HG02623 (cell line): Measurements from ENCODE around the gene FAM234A.
"Not testable (repeated sequence)": the region's sequence is repeated elsewhere in the genome, so short reads cannot be mapped to it uniquely, and the experiment has no call there.

Source experiments
- ATAC-seq: cut with Tn5 transposase; IDR thresholded peaks from one replicate; pipeline ENCODE4 v1.9.1; 2021; ENCODE audit warnings: moderate library complexity; ENCODE audit not compliant: unreplicated experiment

Gene FAM234A

GRCh38 chr16:263944-264343 is 29.3 kb downstream of the FAM234A start:
- no peak for ATAC-seq

DNA sequence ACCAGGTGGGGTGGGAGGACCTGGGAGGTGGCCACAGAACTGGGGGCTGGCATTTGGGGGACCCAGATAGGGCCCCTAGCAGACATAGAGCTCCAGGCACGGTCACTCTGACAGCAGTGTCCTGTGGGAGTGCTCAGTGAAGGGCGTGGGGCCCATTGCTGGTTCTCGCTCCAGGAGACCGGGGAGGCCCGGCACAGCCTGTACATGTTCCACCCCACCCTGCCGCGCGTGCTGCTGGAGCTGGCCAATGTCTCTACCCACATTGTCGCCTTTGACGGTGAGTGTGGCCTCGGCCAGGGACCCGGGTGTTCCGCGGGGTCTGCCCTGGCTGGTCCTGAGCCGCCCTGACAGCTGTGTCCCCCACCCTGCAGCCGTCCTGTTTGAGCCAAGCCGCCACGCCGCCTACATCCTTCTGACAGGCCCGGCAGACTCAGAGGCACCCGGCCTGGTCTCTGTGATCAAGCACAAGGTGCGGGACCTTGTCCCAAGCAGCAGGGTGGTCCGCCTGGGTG is 29.9 kb downstream of the FAM234A start:
- ATAC-seq, result no peak

GRCh38 chr16:265002-265529 is 30.4 kb downstream of the FAM234A start:
- ATAC-seq, result no peak

- no peak for ATAC-seq
Measured at GRCh38 chr16:265711-266110, 31.1 kb downstream of the FAM234A start.

GRCh38 chr16:266258-267164 is 31.9 kb downstream of the FAM234A start:
- ATAC-seq, result no peak

GRCh38 chr16:267562-267961 is 32.9 kb downstream of the FAM234A start:
- not testable (repeated sequence) for ATAC-seq

DNA sequence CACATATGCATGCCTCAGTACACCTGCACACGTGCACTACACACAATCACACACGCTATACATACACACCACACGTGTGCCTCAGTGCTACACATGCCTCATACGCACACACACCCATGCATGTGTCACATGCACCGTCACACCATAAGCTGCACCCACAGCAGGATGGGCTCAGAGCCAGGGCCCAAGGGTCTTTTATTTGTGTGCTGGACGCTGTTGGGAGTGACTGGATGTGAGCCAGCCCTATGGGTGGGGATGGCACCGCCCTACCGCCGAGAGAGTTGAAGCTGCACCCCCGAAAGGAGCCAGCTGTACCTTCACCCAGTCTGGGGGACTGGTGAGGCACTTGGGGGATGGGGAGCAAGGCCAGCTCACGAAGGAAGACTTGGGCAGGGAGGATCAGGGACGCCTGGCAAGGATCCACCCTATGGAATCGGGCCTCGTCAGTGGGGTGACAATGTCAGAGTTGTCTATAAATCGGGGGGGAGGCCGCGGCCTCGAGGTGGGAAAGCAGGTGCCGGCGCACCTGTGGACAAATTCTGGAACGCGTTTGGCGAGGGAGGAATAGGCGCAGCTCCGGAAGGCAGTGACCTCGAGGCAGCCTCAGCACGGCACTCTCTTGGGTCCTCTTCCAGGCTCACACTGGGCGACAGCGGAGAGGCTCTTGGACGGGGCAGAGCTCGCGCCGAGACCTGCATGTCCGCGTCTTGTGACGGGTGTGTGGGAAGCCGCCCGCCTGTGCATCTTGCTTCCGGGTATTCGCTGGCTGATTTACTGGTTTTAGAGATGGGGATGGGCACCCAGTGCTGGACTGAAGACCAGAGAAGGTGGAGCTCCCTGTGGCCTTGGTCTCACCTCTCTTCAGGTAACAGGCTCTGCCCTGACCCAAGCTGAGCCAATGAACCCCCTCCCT is 33.8 kb downstream of the FAM234A start:
- ATAC-seq, result no peak

DNA sequence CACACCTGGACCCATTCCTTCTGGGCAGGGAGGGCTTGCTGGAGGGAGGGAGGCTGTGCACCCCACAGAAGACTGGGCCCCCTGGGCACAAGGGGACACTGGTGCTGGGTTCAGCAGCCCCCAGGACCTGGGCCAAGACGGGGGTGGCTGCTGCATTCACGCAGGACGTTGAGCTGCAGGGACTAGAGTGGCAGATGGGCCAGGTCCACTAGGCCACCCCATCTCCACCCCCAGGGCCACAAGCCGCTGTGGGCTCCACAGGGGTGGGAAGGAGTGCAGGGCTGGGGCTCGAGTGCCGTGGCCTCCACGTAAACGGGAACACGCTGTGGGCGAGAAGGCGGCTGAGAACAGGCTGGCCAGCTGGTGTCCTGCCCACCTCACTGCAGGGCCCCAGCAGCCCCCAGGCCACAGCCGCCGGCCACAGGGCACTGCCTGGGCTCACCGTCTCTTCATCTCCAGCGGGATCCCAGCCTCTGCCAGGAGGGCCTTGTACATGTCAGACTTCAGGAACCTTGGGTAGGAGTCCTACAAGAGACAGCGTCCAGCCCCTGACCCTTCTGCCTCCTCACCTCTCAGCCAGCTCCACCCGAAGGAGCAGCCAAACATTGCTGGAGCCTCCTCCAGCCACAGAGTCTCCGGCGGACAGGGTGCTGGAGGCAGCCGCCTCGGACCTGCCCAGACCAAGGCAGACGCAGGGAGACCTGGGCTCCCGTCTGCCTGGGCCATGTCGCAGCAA is 34.6 kb downstream of the FAM234A start:
- ATAC-seq, result no peak

- no peak for ATAC-seq
Measured at GRCh38 chr16:270381-271255, 36.0 kb downstream of the FAM234A start.

GRCh38 chr16:272633-273546 is 38.3 kb downstream of the FAM234A start:
- ATAC-seq, result no peak

- no peak for ATAC-seq
Measured at GRCh38 chr16:273547-274421, 39.2 kb downstream of the FAM234A start.

DNA sequence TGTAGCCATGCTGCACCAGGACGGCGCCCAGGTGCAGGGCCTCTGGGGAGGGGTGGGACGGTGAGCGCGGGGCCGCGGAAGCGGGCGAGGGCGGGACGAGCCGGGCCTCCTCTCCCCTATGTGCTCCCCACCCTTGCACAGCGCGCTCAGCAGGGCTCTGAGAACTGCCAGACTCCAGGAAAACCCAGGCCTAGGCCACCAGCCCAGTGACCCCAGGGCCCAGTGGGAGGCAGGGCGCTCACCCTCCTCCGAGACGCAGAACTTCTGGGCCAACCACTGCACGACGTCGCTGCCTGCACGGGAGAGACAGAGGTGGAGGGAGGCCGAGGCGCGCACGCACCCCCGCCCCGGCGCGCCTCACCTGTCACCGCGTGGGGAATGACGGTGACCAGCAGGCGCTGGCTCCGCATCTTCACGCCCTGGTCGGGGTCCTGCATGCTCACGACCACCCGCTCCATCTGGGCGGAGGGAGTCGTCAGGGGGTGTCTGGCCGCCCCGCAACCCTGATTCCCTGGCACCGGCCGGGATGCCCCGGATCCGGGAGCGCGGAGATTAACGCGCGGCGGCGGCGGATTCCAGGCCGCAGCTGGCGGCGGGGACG is 40.5 kb downstream of the FAM234A start:
- no peak for ATAC-seq

DNA sequence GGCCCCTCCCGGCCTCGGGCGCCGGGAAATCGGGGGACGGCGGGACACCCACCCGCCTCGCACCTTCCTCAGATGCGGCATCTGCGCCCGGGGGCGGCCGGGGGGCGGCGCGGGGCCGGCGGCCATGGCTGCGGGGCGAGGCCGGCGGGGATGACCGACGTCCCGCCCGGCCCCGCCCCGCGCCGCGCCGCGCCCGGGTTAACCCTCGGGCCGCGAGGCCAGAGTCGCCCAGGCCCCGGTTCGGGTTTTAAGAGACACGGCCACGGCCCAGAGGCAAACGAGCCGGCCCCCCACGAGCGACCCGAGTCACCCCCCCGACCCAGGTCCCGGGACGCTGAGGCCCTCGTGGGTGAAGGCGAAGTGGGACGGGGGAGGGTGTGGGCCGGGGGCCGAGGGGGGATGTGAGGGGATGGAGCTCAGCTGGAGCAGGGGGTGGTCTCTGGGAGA is 41.2 kb downstream of the FAM234A start, which contains the start of gene RGS11:
Gene RGS11 (minus strand): TSS at position 159 of the 447 bp plus-strand sequence. CDS start 33 bp downstream, at position 126.
- no peak for ATAC-seq

DNA sequence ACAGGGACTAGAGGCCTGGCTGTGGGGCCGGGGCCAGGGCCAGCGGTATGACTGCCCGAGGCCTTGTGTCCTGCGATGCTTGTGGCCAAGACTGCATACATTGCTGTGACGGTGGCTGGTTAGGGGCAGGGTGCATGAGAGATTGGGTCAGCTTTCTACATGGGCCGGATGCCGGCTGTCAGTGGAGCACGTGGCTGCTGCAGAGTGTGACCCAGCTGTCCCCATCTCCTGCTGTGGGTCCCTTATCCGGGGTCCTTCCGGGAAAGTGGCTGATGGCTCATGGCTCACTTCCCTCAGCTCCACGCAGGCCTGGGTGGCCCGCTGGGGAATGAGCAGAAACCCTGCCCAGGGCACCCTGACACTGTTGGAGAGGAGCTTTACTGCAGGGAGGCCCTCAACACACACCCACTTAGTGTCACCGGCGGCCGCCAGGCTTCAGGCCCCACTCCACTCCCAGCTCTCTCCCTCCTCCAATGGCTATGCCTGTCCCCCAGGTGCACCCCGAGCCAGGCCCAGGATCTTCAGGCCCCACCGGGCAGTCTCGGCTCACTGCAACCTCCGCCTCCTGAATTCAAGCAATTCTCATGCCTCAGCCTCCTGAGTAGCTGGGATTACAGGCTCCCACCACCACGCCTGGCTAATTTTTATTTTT is 41.9 kb downstream of the FAM234A start:
- no peak for ATAC-seq

GRCh38 chr16:278863-279366 is 44.3 kb downstream of the FAM234A start:
- ATAC-seq, result no peak

DNA sequence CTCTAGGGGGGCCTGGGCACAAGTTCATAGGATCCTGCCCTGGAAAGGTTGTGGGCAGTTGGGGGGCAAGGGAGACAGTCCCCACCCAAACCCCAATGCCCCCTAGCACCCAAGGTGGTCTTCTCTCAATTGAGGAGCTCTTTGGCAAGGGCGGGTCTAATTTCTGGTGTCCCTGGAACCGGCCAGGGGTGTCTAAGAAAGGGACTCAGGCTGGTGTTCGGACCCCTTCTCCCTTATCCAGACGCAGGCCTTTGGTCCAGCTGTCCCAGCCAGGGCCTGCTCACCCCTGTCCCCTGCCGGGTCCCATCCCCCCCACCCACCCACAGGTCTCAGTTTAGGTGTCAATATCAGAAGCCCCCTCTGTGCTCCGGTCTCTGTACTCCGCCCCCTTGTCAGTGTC is 44.9 kb downstream of the FAM234A start:
- ATAC-seq, result no peak
